Measurements from ENCODE around the gene PLA2G2C.

DNA sequence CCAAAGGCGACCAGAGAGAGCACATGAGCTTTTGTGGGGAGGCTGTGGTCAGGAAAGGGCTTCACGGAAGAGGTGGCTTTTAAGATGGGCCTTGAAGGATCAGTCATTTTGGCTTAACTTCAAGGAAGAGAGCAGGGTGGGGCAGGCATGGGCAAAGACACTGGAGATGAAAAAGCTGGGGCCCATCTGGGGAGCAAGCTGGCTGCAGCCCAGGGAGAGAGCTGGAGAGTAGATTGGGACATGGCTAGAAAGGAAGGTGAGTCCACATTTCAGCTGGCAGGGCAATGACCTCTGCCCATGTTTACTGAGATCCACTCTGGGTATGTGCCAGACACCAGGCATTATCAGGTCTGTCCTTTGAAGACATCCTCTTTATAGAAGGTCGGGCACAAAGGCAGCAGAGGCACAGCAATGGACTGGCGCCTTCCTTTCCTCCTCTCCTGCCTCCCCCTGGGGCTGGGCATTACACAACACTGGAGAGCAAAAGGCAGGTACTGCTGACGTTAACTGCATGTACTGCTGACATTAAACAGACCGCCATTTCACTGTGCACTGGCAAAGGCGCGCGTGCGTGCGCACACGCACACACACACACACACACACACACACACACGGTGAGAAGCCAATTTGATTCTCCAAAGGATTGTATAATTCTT is 2.6 kb downstream of the PLA2G2C start:
- TF ChIP-seq POLR2A (IDR thresholded peaks at IDR 0.05; ENCODE audit: low read depth, low read length) (no peak), POLR2AphosphoS5 (IDR thresholded peaks at IDR 0.05; ENCODE audit: low read depth, low read length) (no peak)
